GM21423 (cell line): Measurements from ENCODE around the gene MRPL40.
A peak's percentile ranks its signal among the peaks of the same experiment; 100 is the strongest.
"Not testable (repeated sequence)": the region's sequence is repeated elsewhere in the genome, so short reads cannot be mapped to it uniquely, and the experiment has no call there.

Source experiments
- ATAC-seq: cut with Tn5 transposase; IDR thresholded peaks from one replicate; pipeline ENCODE4 v1.9.1; 2021; ENCODE audit warnings: mild to moderate bottlenecking, moderate library complexity; ENCODE audit not compliant: unreplicated experiment

Gene MRPL40

GRCh38 chr22:19406846-19407245 lies 25.5 kb upstream of the MRPL40 start:
- ATAC-seq, result no peak

- no peak for ATAC-seq
Measured at GRCh38 chr22:19407649-19408606, 24.4 kb upstream of the MRPL40 start.

DNA sequence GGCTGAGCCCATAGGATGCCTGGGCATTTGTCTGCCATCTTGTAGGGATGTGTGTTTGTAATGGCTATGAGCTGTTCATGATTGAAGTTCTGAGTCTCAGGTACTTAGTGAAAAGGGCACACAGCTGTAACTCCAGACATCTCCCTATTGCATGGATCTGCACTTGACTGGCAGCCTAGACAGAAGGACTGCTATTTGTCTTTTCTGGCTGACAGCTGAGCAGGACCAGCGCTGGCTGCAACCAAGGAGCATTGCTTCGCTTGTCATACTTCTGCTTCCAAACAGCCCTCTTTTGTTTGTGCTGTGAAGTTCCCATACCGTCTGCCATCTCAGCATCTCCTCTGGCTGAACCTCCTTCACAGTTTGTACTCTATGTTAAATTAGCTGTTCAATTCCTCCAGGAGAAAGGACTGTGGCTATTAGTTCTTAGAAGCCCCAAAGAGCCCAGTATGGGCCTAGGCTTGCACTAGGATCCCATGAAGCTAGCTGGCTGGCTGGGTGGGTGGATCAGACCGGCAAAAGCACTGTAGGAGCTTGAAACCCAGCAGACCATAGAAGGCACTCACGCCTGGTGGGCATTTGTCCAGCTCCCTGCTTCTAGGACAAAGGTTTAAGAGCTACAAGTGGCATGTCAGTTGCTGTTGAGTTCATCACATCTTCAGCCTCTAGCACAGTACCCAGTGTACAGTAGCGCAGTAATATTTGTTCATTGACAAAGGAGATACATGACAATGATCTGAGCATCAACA lies 21.2 kb upstream of the MRPL40 start:
- ATAC-seq, result no peak

GRCh38 chr22:19411690-19412045 lies 20.7 kb upstream of the MRPL40 start:
- no peak for ATAC-seq

GRCh38 chr22:19412478-19412877 lies 19.9 kb upstream of the MRPL40 start:
- no peak for ATAC-seq

DNA sequence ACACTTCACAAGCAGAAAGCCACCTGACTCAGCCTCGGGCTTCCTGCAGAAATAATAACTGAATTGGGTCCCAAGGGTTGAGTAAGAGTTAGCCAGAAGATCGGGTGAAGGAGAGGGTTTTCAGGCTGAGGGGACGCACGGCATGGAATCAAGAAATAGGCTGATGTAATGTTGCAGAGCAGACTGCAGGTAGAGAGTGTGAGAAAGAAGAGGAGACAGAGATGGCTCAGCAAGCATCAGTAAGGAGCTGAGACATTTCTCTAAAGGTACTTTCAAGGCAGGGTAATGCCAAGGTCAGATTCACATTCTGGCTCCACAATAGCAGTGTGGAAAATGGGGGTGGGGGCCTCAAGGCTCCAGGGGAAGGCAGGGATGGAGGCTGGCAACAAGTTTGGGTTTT lies 19.4 kb upstream of the MRPL40 start:
- no peak for ATAC-seq

- no peak for ATAC-seq
Measured at GRCh38 chr22:19419086-19419463, 13.3 kb upstream of the MRPL40 start.

DNA sequence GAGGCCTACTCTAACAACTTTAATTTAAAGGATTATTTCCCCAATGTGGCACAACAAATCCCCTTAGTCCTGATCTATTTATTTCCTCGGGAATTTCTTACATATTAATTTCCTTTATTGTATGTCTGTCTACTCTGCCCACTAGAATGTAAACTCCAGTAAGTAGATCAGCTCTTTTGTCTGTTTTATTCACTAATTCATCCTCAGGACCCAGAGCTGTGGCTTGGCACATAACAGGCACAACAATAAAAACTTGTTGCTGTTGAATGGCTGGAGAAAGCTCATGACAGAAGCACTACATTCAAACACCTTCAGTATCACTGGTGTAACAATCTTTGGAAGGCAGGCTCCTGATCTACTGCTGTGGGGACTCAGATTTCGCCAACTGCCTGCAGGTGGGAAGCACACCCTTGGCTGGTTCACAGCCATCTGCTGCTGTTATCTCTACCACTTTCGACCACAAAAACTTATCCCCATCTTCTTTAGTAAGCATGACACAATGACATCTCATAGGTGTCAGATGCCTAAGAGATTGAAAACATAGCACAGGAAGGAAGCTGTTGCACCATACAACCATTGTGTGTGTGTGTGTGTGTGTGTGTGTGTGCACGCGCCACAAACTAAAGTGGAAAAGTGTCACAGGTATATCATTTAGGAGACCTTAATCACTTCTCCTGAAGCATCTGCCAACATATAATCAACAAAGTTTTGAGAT lies 12.7 kb upstream of the MRPL40 start:
- no peak for ATAC-seq

GRCh38 chr22:19420321-19420720 lies 12.0 kb upstream of the MRPL40 start:
- no peak for ATAC-seq

DNA sequence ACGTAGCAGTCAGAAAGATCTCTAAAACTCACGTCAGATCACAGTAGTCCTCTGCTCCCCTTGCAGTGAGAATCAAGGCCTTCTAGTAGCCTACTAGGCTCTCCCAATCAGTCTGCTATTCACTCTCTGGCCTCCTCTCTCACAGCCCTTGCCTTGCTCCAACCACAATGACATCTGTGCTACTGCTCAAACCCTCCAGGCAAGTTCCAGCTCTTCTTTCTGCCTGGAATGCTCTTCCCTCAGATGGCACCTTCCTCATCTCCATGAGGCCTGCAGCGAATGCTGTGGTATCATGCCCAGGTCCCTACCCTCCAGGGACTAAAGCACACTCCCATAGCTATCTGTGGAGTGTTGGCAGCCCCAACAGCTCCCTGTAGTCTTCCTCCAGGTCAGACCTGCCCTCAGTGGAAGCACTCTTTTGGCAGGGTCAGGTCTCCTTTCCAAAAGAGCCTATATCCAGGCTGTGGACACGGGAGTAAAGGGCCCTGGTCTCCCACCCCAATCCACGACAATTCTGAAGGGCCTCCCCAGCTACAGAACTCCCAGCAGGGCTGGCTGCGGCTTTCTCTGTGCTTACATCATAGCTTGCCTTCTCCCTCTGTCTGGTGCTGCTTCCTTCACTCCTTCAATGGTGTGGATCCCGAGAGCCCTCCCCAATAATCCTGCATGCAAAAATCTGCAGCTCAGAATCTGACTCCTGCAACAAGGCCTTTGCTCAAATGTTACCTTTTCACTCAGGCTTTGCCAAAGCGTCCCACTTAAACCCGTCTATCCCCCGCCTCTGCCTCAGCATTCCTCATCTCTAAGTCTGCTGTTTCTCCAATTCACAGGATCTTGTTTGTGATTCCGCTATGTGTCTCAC lies 9.7 kb upstream of the MRPL40 start:
- no peak for ATAC-seq

DNA sequence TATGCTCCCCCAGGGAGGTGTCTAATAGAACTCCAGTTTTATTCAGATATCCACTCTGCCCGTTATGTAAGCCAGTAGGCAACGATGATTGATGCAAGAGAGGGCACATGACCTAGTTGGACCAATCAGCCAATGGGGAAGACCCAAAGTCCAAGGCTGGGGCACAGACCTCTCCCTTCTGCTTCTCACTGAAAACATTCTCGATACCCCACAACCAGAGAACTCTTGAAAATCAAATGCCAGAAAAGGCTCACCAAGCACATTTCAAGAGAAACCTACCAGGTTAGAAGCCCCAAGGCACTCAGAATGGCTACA lies 8.2 kb upstream of the MRPL40 start:
- ATAC-seq, result no peak

GRCh38 chr22:19429950-19430889 lies 2.1 kb upstream of the MRPL40 start:
- ATAC-seq, result no peak

- ATAC-seq, result peak; percentile 5
Measured at GRCh38 chr22:19430890-19431541, 1.3 kb upstream of the MRPL40 start.

GRCh38 chr22:19431649-19432132 lies 654 bp upstream of the MRPL40 start, which contains the start of gene HIRA:
Gene HIRA (minus strand): TSS chr22:19431733. CDS start chr22:19431476, 257 bp downstream.
- peak; percentile 46 for ATAC-seq

GRCh38 chr22:19434401-19434800 lies 2.1 kb downstream of the MRPL40 start:
- no peak for ATAC-seq

- ATAC-seq, result no peak
Measured at GRCh38 chr22:19434829-19435580, 2.7 kb downstream of the MRPL40 start.

GRCh38 chr22:19436444-19437161 lies 4.3 kb downstream of the MRPL40 start:
- not testable (repeated sequence) for ATAC-seq
